Measurements from ENCODE around the gene SMIM13.

The SMIM13 gene

GRCh38 chr6:11143394-11144371 is 50.0 kb downstream of the SMIM13 start:
- Histone ChIP-seq H3K27ac (no peak overlapping the region), H3K4me3 (no peak overlapping the region)
- DNase-seq (ENCODE audit: low spot score), result no peak
- TF ChIP-seq CTCF (IDR thresholded peaks at IDR 0.05), result no peak

GRCh38 chr6:11144393-11144851 is 50.8 kb downstream of the SMIM13 start:
- Histone ChIP-seq H3K4me3 (no peak overlapping the region), H3K27ac (no peak overlapping the region)
- no peak for DNase-seq (ENCODE audit: low spot score)
- TF ChIP-seq CTCF (IDR thresholded peaks at IDR 0.05), result peak; percentile 77

- TF ChIP-seq CTCF (IDR thresholded peaks at IDR 0.05), result no peak
These were observed 52.6 kb downstream of the SMIM13 start for GRCh38 chr6:11146117-11146826.

GRCh38 chr6:11149551-11149950 is 55.9 kb downstream of the SMIM13 start:
- no peak for TF ChIP-seq CTCF (IDR thresholded peaks at IDR 0.05)
- H3K4me3 ChIP-seq, result no peak overlapping the region
- no peak for DNase-seq (ENCODE audit: low spot score)
- H3K27ac ChIP-seq, result no peak overlapping the region

More at GRCh38 chr6:11146117-11146826, 52.6 kb downstream of the SMIM13 start:
- DNase-seq (ENCODE audit: low spot score), result no peak
- H3K27ac ChIP-seq, result no peak overlapping the region
- no peak overlapping the region for H3K4me3 ChIP-seq

GRCh38 chr6:11151488-11151887 is 57.9 kb downstream of the SMIM13 start:
- TF ChIP-seq CTCF (IDR thresholded peaks at IDR 0.05), result no peak

GRCh38 chr6:11152581-11152980 is 58.9 kb downstream of the SMIM13 start:
- H3K27ac ChIP-seq, result no peak overlapping the region
- no peak for TF ChIP-seq CTCF (IDR thresholded peaks at IDR 0.05)
- no peak overlapping the region for H3K4me3 ChIP-seq
- DNase-seq (ENCODE audit: low spot score), result no peak

More at GRCh38 chr6:11151488-11151887, 57.9 kb downstream of the SMIM13 start:
- H3K4me3 ChIP-seq, result no peak overlapping the region
- no peak overlapping the region for H3K27ac ChIP-seq
- DNase-seq (ENCODE audit: low spot score), result no peak
